ENCODE data around the gene RPS6KB2.

Gene RPS6KB2

DNA sequence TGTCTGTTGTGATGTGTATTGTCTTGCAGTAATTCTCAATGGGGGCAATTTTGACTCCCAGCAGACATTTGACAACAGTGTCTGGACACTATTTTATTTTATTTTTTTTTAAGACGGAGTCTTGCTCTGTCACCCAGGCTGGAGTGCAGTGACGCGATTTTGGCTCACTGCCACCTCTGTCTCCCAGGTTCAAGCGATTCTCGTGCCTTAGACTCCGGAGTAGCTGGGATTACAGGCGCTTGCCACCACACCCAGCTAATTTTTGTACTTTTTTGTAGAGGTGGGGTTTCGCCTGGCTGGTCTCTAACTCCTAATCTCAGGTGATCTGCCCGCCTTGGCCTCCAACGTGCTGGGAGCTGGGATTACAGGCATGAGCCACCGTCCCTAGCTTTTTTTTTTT lies 1.4 kb downstream of the RPS6KB2 start:
- no peak for DNase-seq (ENCODE audit: low spot score)

DNA sequence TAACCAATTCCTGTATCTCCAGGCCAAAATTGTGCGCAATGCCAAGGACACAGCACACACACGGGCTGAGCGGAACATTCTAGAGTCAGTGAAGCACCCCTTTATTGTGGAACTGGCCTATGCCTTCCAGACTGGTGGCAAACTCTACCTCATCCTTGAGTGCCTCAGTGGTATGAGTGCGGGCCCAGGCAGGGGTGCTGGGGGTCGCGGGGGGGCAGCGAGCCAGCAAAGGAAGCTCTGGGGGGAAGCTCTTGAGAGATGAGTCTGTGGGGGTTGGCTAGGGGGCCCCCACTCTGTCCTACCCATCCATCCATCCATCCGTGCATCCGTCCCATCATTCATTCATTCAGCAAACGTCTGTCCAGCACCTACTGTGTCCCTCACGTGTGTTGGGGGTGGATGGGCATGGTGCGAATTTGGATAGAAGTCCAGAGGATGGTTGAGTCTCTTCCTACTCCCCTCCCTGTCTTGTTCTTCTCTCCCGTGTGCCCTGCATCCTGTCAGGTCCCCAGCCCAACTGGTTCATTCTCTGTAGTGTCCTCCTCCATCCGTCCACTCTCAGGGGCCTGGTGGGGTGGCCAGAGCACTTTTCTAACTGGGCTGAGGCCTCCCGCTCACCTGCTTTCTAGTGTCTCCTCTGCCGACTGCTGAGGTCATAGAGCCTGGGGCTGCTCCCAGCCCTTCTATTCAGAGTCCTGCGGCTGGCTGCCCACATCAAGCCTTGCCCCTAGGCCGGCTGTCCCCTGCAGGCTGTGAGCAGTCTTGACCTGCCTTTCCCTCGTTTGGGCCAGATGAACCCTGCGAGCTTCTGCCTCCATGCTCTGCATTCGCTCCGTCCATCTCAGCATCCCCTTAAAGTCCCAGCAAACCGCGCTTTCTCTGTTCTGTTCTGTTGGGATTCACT lies 3.3 kb downstream of the RPS6KB2 start:
- DNase-seq (ENCODE audit: low spot score), result no peak

DNA sequence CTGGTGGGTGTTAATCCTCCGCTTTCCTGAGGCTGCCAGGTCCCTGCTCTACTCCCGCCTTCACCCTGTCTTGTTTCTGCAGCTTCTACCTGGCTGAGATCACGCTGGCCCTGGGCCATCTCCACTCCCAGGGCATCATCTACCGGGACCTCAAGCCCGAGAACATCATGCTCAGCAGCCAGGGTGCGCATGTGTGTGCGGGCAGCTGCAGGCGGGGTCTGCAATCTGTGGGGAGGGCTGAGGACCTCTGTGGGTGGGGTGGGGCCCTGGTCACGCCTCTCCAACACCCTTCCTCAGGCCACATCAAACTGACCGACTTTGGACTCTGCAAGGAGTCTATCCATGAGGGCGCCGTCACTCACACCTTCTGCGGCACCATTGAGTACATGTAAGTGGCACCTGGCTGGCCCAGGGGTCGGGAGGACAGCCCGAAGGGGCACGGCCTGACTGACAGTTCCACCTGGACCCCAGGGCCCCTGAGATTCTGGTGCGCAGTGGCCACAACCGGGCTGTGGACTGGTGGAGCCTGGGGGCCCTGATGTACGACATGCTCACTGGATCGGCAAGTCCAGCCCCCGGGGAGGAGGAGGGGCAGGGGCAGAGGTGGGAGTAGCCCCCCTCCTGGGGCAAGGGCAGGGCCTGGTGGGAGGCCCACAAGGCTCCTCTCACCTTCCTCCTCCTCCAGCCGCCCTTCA lies 4.5 kb downstream of the RPS6KB2 start:
- DNase-seq (ENCODE audit: low spot score), result no peak

DNA sequence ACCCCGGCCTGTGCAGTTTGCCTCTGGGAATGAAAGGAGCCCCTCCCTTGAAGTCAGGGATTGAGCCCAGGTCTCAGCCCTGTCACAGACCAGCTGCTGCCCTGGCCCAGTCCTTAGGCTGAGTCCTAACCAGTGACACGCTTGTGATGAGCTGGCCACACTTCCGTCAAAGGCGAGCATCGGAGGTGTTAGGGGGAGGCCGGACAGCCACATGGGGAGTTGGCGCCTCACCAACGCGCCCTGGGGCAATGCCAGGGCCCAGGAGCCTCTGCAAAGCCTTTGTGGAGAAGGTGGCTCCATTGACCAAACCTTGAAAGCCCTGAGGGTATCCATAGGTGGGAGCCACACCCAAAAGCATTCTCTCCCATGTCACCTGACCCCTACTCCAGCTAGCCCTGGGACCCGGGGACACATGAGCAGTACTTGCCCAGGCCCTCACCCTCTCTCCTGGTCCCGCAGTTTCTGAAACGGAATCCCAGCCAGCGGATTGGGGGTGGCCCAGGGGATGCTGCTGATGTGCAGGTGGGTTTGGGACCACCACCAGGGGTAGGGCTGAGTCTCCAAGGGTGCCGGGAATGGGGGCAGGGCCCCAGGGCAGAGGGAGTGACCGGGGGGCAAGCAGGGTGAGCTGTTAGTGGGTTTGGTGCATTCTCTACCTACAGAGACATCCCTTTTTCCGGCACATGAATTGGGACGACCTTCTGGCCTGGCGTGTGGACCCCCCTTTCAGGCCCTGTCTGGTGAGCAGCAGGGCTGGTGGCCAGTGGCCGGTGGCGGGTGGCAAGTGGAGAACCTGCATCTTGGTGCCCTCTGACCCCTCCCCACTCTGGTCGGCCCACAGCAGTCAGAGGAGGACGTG lies 5.5 kb downstream of the RPS6KB2 start:
- no peak for DNase-seq (ENCODE audit: low spot score)

DNA sequence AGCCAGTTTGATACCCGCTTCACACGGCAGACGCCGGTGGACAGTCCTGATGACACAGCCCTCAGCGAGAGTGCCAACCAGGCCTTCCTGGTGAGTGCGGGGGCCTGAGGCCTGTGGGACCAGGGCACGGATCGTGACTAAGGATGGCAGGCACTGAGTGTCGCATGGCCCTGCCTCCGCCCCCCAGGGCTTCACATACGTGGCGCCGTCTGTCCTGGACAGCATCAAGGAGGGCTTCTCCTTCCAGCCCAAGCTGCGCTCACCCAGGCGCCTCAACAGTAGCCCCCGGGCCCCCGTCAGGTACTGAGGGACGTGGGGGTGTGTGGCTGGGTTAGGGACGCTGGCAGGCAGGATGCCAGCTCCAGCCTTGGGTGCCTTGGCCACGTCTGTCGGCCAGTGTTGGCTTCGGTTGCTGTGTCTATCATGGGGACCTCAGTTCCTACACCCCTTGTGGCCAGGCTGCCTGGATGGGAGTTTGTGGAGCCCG lies 6.1 kb downstream of the RPS6KB2 start:
- no peak for DNase-seq (ENCODE audit: low spot score)

DNA sequence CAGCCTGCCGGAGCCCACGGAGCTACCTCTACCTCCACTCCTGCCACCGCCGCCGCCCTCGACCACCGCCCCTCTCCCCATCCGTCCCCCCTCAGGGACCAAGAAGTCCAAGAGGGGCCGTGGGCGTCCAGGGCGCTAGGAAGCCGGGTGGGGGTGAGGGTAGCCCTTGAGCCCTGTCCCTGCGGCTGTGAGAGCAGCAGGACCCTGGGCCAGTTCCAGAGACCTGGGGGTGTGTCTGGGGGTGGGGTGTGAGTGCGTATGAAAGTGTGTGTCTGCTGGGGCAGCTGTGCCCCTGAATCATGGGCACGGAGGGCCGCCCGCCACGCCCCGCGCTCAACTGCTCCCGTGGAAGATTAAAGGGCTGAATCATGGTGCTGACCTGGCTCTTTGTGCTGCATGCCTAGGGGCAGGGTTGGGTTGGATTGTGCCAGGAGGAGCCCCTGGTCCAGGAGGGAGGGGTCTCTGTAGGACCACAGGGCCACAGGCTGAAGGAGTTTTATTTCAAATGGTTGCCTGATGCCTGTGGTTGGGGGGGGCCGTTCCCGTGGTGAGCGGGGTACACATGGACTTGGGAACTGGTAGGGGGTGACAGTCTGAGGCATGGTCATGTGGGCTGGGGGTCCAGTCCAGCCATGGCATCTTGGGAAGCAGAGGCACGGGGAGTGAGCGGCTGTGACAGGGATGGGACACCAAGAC lies 6.9 kb downstream of the RPS6KB2 start:
- no peak for DNase-seq (ENCODE audit: low spot score)

DNA sequence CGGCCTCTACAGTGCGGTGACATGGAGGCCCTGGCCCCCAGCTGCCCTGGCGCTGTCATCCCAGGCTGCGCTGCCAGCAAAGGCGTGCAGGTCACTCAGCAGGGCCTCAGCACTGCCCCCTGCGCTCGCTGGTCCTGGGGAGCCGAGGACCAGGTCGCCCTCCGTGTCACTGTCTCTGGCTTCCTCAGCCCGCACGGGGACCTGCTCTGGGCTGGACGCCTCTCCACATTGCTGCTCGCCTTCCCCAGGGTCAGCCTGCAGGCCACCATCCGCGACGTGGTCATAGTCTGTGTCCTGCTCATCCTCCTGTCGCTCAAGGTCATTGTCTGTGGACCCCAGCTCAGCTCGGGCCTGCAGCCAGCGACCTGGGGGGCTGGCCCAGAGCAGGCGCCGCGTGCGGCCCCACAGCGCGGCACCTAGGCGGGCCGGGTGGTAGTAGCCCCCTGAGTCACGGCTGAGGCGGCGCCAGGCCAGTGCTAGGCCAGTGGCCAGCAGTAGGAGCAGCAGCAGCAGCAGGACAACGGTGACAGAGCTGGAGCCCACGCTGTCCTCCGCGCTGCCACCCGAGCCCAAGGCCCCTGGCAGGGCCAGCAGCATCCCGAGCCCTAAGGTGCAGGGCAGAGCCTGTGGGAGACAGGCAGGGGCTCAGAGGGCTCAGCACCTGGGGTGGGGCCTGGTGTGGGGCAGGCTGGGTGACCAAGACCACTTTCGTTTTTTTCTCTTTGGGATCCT lies 7.6 kb downstream of the RPS6KB2 start:
- no peak for DNase-seq (ENCODE audit: low spot score)

DNA sequence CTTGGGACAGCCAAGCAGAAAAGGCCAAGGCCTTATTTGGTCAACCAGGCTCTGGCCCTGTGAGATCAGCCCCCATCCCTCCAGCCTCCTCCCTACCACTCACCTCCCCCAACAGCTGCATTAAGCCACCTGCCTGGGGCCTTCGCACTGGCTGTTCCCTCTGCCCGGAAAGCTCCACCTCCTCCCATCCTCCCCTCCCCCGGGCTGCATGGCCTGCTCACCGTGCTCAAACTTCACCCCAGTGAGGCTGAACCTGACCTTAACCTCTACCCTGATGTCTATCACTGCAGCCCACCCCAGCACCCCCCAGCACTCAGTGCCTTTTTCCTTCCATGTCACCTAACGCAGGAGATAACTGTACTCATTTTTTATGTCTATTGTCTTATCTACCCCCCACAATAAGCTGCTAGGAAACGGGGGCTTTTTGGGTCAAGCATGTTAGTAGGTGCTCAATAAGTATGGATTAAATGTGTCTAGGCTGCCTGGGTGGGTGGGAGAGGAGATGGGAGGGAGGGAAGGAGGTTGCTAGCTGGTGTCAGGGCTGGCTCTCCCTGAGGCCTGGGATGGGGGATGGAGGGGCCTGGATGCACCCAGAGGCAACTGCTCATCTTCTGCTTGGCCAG lies 8.3 kb downstream of the RPS6KB2 start:
- peak; percentile 89 for DNase-seq (ENCODE audit: low spot score)

DNA sequence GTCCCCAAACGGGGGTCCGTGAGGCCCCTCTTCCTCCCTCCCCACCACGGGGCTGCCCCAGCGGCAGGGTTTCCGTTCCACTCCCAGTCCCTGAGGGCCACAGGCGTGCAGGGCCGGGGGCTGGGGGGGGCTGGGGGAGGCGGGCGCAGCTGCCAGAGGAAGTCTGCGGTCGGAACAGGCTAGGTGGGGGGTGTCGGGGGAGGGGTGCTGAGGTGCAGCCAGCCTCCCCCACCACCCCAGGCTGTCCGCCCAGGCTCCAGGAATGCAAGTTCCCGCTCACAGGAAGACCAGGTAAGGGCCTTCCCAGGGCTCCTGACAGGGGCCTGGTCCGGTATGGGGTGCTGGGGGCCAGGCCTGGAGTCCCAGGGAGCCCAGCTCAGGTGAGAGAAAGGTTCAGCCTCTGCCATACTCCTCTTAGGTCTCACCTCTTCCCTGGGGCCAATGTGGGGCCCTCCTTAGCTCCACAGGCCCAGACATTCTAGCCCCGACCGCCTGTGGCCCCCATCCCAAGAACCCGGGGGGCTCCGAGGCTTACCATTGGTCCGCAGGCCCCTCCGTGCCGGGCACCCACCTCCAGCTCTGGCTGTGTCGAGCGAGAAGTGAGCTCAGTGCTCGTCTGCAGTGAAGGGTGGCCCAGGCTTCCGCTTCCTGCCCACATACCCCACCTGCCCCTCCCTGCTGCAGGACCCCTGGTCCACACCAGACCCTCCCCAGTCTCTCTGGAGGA lies 9.0 kb downstream of the RPS6KB2 start, which contains the start of gene PTPRCAP:
Gene PTPRCAP, minus strand, starts transcription at position 601 of the 727 bp plus-strand sequence. Its CDS starts 63 bp downstream, at position 538.
- DNase-seq (ENCODE audit: low spot score), result peak; percentile 77

DNA sequence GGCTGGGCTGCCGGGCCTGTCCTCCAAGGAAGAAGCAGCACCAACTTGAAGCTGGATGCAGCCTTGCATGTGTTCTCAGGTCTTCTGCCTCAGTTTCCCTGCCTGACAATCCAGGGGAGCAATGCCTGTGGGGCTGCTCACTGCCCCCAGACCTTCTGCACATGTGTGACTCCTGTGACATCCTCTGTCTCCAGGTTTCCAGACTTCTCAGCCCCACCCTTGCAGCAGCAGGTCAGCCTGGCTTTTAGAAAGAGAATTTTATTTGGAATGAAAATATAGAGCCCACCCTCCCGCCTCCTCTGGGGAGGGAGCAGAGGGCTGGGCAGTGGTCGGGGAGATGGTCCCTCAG lies 9.5 kb downstream of the RPS6KB2 start:
- DNase-seq (ENCODE audit: low spot score), result no peak

DNA sequence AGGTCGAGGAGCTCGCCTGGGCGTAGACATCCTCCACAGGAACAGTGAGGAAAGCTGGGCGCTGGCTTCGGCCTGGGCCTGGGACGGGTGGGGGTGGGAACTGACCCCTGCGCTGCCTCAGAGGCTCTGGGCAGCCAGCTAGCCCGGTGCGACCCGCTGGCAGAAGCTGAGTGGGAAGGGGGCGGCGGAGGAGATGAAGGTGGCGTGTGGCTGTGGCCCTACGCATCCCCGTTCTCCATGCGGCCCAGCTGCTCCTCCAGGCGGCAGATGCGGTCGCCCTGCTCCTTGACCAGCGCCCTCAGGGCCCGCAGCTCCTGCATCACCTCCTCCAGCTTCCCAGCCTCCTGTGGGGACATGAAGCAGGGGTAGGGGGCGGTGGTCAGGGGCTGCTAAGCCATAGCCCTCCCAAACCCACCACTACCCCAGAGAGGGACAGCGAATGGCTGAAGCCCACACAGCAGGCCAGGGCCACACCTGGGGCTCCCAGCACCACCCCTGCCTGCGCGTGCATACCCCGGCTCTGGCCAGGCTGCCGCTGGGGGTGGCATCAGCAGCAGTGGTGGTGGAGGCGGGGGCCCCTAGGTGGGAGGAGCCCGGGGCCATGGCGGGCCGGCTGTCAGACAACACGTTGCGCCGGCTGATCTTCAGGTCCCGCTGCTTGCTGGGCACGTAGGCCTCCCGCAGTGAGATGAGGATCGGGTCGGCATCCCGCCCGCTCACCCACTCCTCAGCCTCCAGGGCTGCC lies 10.0 kb downstream of the RPS6KB2 start:
- peak; percentile 88 for DNase-seq (ENCODE audit: low spot score)

DNA sequence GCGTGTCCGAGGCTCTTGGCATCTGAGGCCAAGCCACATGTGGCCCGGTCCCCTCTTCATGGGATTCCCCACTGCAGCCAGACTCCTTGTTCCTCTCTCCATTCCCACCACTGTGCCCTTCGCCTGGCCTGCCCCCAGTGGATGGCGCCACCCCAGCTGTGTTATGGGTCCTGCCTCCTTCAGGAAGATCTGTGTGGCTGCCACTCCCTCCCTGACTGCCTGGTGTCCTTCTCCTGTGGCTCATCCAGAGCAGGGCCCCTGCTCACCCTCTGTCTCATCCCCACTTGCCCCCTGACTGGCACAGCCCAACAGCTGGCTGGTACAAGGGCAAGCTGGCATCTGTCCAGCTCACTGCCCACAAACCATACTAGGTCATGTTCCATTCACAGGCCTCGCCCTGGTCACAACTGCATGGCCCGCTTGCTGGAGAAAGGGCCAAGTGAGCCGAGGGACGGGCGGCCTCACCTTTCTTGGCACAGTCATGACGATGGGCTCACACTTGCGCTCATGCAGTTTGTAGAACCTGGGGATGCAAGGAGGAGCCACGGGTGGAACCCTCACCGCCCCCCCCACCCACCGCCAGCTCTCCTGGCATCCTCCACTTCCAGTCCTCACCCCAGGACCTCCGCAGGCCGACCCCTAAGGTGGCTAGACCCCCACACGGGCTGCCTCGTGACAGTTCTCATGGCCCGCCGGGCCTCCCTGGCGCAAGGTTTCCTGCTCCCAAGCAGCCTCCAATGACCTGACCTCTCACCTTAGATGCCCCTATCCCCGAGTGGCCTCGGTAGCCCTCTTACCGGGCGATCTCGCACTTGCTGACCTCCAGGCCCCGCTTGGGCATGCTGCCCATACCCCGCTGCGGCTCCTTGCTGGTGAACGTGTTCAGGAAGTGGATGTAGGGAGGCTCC lies 11.3 kb downstream of the RPS6KB2 start:
- DNase-seq (ENCODE audit: low spot score), result no peak

DNA sequence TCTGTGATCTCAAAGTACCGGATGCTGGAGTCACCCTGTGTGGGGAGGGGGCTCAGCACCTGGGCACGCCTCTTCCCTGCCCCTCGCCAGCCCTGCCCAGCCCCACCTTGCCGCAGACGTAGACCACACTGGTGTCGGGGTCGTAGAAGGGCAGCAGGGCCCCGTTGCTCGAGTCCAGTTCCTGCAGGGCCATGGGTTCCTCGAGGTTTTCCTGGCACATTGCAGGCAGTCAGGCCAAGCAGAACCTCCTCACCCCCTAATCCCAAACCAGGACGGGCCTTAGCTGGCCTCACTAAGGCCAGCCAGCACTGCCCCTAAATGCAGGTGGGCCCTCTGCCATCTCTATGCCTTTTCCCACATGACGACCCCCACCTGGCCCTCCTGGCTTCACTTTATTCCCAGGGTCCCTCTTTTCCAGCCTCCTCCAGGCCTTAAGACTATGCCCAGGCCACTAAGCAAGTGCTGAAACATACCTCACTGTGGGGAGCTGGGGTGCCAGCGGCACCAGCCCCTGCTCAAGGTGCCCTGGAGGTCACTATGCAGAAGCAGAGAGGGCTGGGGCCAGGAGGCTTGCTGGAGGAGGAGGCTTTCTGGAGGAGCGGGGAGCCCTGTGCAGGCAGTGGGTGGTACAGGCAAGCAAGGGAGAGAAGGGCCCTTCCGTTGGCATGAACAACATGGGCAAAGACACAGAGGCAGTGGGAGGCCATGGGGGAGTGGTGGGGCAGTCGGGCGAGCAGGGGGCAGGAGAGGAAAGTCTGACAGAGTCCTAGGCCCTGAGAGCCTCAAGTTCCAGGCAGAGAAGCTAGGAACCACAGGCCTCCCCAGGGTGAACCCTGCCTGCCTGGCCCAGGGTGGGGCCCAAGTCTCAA lies 12.2 kb downstream of the RPS6KB2 start:
- DNase-seq (ENCODE audit: low spot score), result no peak

DNA sequence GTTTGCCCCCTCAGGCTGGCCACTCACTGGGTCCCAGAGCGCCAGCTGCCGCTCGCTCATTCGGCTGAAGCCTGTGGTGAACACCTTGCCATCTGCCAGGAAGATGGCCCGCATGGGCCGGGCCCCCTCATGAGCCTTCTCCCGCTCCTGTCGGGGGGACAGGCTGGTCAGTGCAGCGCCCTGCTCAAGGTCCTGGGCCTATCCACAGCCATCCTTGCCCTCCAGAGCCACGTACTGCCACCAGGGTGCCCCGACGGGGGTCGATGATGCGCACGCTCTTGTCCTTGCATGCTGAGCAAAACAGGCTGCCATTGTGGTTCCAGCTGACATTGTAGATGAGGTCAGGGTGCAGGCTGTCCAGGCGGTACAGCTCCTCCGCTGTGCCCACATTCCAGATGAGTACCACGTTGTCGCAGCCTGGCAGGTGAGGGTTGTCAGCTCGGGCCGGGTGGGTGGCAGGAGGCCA lies 12.8 kb downstream of the RPS6KB2 start:
- no peak for DNase-seq (ENCODE audit: low spot score)

DNA sequence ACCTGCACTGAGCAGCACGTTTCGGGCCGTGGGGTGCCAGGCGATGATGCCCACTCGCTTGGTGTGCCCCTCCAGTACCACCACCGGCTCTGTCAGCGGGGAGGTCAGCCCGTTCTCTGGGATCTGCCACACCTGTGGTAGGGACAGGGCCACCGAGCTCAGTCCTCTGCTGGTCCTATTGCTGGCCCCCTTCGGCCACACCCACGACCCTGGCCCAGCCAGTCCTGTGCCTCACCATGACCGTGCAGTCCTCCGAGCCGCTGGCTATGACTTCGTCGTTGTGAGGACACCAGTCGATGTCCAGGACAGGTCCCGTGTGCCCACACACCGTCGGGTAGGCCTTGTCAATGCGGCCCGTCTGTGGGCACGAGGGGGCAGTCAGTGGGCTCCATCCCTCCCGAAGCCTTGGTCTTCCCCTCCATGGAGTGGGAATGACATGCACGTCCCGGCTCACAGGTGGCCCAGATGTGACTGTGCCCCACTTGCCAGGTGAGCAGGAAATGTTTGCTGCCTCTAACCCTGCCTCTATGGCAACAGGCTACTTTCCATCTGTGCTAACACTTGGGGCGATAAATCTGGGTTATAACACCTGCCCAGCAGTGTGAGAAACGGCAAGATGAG lies 13.5 kb downstream of the RPS6KB2 start:
- no peak for DNase-seq (ENCODE audit: low spot score)
